ENCODE data around the gene DNM1.
"Not testable (repeated sequence)": the region's sequence is repeated elsewhere in the genome, so short reads cannot be mapped to it uniquely, and the experiment has no call there.

Gene DNM1

DNA sequence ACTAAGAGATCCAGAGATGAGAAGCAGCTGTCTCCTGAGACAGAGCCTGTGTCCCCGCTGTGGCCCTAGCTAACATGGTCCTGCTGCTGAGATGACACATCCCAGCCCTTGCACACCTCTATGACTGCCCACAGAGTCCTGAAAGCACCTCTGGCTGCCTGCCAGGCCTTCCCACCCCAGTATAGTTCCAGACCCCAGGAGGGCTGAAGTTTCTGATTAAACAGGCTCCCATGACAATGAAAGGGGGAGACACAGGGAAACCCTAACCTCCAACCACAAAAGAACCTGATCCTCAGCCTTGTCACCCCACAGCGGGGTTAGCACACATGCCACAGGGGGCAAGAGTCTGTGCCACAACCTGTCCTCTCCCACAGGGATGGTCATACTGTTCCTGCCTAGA lies 27.5 kb upstream of the DNM1 start:
- no peak for DNase-seq (ENCODE audit: low read depth in 1 of 2, low spot score in 1 of 2)

GRCh38 chr9:128178806-128179431 lies 24.3 kb upstream of the DNM1 start:
- DNase-seq (ENCODE audit: low read depth in 1 of 2, low spot score in 1 of 2), result no peak

- no peak for DNase-seq (ENCODE audit: low read depth in 1 of 2, low spot score in 1 of 2)
These were observed 23.2 kb upstream of the DNM1 start for GRCh38 chr9:128180001-128180400.

DNA sequence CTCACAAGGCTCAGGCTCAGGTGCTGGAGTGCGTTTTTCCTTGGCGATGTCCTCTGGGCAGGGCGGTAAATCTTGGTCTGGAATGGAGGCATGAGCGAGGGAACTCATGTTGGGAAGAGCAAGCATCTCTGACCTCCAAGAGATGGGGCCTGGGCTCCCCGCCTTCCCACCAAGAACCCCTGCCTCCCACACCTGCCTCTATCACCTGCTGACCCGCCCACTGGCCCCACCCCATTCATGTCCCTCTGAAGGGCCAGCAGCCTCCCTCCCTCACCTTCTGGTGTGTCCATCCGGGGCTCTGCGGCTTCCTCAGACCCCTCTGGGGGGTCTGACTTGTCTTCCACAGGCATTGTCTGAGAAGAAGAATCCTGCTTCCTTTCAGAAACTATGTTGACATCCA lies 22.7 kb upstream of the DNM1 start:
- DNase-seq (ENCODE audit: low read depth in 1 of 2, low spot score in 1 of 2), result no peak

DNA sequence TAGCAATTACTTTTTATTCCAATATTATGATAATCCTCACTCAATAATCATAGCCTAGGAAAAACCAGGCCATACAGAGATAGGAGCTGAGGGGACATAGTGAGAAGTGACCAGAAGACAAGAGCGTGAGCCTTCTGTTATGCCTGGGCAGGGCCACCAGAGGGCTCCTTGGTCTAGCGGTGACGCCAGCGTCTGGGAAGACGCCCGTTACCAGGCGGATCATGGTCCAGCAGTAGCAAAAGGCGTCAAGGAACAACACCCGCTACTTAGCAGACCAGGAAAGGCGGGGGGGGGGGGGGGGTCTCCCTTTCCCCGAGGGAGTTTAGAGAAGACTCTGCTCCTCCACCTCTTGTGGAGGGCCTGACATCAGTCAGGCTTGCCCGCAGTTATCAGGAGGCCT lies 21.7 kb upstream of the DNM1 start:
- DNase-seq (ENCODE audit: low read depth in 1 of 2, low spot score in 1 of 2), result not testable (repeated sequence)

DNA sequence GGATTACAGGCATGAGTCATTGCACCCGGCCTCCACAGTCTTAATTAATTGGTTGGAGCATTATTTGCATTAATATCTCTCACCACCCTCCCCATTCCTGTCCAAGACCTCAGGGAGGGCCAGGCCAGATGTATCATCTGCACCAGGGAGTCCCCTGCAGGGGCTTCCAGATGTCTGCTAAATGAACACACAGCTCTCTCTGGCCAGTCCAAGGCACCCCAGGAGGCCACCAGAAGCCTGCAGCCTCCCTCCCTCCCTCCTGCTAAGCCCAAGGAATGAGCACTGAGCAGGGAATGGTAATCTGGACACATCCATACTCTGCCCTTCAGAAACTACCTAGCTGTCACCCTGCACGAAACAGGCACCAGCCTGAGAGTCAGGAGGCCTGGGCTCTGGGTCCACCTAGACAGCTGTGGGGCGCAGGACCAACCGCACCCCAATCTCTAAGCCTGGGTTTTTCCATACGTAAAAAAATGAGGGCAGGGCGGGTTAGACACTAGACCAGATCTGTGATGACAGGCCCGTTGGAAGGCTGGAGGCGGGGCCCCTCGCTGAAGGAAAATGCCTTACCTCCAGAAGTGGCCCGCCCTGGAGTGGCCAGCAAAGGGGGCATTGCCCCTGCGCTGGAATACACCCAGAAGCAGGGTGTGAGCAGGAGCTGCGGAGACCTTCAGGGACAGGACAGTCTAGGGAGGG lies 20.1 kb upstream of the DNM1 start:
- DNase-seq (ENCODE audit: low read depth in 1 of 2, low spot score in 1 of 2), result no peak

GRCh38 chr9:128185979-128186965 lies 16.9 kb upstream of the DNM1 start:
- no peak for DNase-seq (ENCODE audit: low read depth in 1 of 2, low spot score in 1 of 2)

DNA sequence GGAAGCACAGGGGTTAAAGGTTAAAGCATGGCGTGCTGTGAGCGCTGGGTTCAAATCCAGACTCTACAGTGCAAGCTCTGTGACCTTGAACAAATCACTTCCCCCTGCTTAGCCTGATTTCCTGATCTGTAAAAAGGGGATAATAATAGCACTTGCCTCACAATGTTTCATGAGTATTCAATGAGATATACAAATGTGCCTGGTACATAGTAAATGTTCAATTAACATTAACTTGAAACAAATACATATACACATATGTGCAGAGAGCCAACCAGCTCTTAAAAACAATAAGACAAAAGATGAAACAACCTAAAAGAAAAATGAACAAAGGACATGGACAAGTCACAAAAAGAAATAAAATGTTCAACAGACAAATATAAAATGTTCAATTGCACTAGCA lies 15.8 kb upstream of the DNM1 start:
- no peak for DNase-seq (ENCODE audit: low read depth in 1 of 2, low spot score in 1 of 2)

DNA sequence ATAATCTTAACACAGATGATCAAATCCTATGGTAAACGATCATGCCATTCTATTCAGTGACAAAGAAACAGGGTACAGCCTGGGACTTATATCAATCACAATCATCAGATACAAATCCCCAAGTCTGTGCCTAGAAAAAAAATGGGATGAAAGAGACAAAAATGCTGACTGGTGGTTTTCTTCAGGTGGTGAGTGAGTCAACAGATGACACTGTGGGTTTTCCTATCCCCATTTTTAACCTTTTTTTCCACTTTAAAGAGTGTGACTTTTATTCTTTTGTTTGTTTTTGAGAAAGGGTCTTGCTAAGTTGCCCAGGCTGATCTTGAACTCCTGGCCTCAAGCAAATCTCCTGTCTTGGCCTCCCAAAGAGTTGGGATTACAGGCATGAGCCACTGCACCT lies 15.0 kb upstream of the DNM1 start:
- DNase-seq (ENCODE audit: low read depth in 1 of 2, low spot score in 1 of 2), result no peak

- DNase-seq (ENCODE audit: low read depth in 1 of 2, low spot score in 1 of 2), result no peak
These were observed 13.2 kb upstream of the DNM1 start for GRCh38 chr9:128190013-128190412.

GRCh38 chr9:128190516-128191405 lies 12.4 kb upstream of the DNM1 start:
- DNase-seq (ENCODE audit: low read depth in 1 of 2, low spot score in 1 of 2), result no peak

DNA sequence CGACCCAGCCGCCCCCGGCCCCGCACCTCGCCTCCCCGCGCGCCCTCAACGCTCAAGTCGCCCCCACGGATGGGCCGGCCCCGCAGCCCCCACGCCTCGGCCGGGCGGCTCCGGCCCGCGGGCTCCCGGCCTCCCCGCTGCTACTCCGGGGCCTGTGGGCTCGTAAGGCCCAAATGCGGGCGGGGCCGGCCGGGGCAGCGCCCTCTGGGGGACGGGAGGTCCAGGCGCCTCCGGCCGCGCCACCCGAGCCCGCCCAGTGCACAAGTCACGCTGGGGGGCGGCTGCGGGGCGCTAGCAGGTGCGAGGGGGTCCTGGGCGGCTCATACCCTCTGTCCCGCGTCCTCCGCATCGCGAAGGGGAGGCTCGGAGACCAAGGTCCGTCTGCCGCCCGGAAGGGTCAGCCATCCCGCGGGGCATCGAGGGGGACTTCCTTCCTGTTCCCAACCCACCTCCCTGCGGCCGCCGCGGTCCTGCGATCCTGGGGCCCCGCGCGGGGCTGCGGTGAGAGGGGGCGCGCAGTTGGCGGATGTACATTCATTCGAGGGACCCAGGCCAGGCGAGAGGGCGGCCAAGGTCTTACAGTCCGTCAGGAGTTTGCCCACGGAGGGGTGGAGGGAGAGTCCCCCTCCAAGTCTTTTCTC lies 11.7 kb upstream of the DNM1 start, which contains the start of gene CIZ1:
CIZ1 (minus strand) TSS at position 167 of the 641 bp plus-strand sequence. CDS start 715 bp downstream, outside the sequence.
- peak; percentile 53 to 65 for DNase-seq (ENCODE audit: low read depth in 1 of 2, low spot score in 1 of 2)

DNA sequence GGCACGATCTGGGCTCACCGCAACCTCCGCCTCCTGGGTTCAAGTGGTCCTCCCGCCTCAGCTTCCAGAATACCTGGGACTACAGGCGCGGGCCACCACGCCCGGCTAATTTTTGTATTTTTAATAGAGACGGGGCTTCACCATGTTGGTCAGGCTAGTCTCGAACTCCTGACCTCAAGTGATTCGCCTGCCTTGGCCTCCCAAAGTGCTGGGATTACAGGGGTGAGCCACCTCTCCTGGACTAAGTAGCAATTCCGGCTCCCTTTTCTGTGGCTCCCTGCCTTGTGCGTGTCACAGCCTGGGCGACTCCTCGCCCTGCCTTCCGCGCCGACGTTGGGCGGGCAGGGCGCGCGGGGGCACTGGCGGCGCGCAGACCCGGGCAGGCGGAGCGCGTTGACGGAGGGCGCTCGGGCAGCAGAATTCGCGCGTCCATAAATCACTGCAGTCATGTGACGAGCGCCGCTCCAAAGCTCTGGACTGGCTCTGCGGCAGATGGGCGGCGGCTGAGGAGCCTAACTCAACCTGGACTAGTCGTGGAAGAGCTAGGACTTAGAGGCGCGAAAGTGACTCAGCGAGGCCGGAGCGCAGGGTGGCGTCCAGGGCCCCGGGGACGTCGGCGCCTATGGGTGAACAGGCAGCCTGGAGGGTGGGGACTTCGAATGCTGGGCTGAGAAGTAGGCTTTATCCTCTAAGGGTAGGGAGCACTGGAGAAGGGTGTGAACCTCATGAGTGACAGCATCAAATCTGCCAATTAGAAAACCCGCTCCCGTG lies 10.4 kb upstream of the DNM1 start:
- peak in 1 of 2 donors; percentile 17 for DNase-seq (ENCODE audit: low read depth in 1 of 2, low spot score in 1 of 2)

DNA sequence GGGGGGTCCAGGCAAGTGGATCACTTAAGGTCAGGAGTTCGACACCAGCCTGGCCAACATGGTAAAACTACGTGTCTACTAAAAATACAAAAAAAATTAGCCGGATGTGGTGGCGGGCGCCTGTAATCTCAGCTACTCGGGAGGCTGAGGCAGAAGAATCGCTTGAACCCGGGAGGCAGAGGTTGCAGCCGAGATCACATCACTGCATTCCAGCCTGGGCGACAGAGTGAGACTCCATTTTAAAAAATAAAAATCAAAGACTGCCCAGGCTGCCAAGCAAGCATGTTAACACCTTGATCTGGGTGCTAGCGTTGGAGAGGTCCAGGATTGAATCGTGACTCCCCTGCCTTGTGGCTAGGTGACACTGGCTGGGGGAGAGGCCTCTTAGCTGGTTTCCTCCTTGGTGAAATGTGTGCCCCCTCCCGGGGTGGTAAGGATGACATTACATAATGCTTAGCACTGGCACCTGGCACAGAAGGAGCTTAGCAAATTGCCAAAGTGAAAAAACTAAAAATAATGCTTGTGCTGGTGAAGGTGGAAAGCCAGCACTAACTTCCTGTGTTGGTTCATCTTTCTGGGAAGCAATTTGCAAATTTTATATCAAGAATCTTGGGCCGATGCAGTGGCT lies 9.6 kb upstream of the DNM1 start:
- no peak for DNase-seq (ENCODE audit: low read depth in 1 of 2, low spot score in 1 of 2)

DNA sequence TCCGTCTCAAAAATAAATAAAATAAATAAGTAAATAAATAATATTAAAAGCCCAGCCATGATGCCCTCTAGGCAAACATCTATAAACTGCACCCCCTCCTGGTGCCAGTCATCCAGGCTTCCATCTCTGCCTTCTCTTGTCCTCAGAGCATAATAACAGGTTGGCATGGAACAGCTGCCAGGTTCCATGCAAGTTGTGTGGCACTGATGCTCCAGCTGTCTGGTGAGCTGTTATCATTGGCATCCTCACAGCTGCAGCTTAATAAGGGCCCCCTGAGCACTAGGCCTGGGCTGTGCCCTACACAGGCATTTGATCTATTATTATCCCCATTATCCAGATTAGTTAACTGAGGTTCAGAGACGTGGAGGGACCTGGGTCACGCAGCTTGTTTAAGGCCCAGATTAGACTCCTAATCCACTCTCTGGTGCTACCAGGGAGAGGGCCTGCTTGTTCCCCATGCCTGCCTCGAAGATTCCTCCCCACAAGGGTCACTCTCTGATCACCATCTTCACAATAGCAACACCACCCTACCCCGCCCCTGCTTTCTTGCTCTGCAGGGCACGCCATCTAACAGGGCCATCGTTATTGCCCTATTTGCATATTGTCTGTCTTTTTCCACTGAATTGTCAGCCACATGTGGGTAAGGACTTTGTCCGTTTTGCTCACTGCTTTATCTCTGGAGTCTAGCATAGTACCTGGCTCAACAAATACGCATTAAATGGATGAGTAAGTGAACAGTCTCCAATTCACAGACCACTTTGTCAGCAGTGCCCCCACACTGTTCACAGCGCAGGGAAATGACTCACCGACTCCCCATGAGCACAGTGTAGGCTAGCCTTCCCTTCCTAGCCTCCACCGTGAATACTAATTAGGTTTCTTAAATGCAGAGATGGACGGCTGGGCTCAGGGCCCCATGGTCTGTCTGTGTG lies 1.5 kb upstream of the DNM1 start:
- DNase-seq (ENCODE audit: low read depth in 1 of 2, low spot score in 1 of 2), result no peak

- DNase-seq (ENCODE audit: low read depth in 1 of 2, low spot score in 1 of 2), result no peak
These were observed 543 bp upstream of the DNM1 start for GRCh38 chr9:128202648-128203023.

DNA sequence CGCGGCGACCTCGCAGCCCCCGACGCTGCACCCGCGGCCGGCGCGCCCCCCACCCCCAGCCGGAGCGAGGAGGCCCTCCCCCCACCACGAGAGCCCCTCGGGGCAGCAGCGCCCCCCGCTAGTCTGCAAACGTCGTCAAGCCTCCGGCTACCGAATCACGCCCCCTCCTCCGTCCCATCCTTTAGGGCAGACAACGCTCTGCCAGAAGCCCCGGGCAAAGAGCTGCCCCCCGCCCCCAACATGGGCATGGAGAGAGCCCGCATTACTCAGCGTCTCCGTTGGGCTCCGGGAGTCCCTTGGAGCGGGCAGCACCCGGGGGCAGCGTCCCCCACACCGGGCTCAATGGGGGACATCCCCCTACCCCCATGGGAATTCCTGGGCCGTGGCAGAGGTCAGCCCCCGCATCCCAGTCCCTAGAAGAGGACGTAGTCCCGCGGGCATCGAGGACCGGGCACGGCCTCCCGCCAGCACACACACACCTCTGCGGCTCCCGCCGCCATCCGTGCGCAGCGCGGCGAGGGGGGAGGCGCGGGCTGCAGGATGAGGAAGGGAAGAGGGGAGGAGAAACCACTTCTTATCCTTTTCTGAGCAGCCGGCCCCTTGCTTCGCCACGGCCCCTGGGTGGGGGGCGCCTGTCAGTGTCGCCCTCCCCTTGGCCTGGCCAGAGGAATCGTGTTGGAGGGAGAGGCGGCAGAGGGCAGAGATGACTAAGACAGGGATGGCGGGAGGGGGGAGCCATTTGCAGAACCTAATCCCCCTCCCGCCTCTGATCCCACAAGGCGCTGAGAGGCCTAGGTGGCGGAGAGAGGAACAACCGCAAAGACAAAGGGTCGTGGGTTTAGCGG lies 750 bp downstream of the DNM1 start:
- no peak for DNase-seq (ENCODE audit: low read depth in 1 of 2, low spot score in 1 of 2)

Data from activated CD4-positive, alpha-beta T cell treated with anti-CD3 and anti-CD28 coated beads, Interleukin-2, amount 50 U/mL, for 24 hours (primary cell).